ENCODE measurements around the gene KCNJ5. TPM values are rescaled to one million over a fixed set of nuclear protein-coding genes. Genes with fewer than 3 reads are reported as not detected.
A peak's percentile ranks its signal among the peaks of the same experiment; 100 is the strongest.

The KCNJ5 gene
- polyA plus RNA-seq, 2 of the 4 experiments (the other 2 are of a cell fraction), result 0.04 TPM; not detected in 1

- Histone ChIP-seq H3K27ac (no peak overlapping the region), H3K9me3 (no peaks in the 10 kb centered on the region), H3K4me2 (no peak overlapping the region), H3K4me3 (no peak overlapping the region), H3K4me1 (no peaks in the 10 kb centered on the region)
- FAIRE-seq (no peak), DNase-seq (ENCODE audit: low read depth in 1 of 2, low spot score in 1 of 2) (no peak), ATAC-seq (no peak)
- TF ChIP-seq EP300 (IDR thresholded peaks at IDR 0.05), result no peak
- TF ChIP-seq CBX2 (IDR thresholded peaks at IDR 0.05; ENCODE audit: borderline replicate concordance, low read depth), result no peak
- TF ChIP-seq KDM5A (IDR thresholded peaks at IDR 0.05), result no peak
- no peak for TF ChIP-seq MAZ (IDR thresholded peaks at IDR 0.05; ENCODE audit: borderline replicate concordance, low read depth, low read length)
- TF ChIP-seq HOXB5 (CRISPR knock-in tag; IDR thresholded peaks at IDR 0.05), result no peak
- TF ChIP-seq RARB (CRISPR knock-in tag; IDR thresholded peaks at IDR 0.05), result no peak
- no peak for TF ChIP-seq TFCP2L1 (CRISPR knock-in tag; IDR thresholded peaks at IDR 0.05)
- no peak for TF ChIP-seq HDAC2 (IDR thresholded peaks at IDR 0.05)
- POLR2A ChIA-PET, result no interaction called here
- CTCF ChIA-PET, result interaction anchor here (1.1 to 2.1 kb wide), 4 partner anchors 15 to 44 kb away, joined by 3 to 7 read pairs (median 4); partner anchors contain the start of gene TP53AIP1
- WGBS (ENCODE audit: missing lambda C conversion rate), result 40% methylated on average over 5 of the region's 5 CpGs
Observed at GRCh38 chr11:128928400-128928799, 37.2 kb downstream of the KCNJ5 start.

- Histone ChIP-seq H3K27ac (no peak overlapping the region), H3K4me1 (no peaks in the 10 kb centered on the region), H3K4me3 (no peak overlapping the region), H3K4me2 (no peak overlapping the region), H3K9me3 (no peaks in the 10 kb centered on the region)
- no peak for DNase-seq (ENCODE audit: low read depth in 1 of 2, low spot score in 1 of 2)
- ATAC-seq, result peak in 1 of 2 experiments; percentile 23; a peak in 1 of 6 replicates
- ChIA-PET POLR2A (no interaction called here), CTCF (interaction anchor here (1.0 to 2.1 kb wide), 2 partner anchors 27 to 44 kb away, joined by 3 to 6 read pairs; no protein-coding TSS in a partner anchor)
- FAIRE-seq, result no peak
- TF ChIP-seq MYC (IDR thresholded peaks at IDR 0.05; ENCODE audit: borderline replicate concordance, low read length), result no peak
- TF ChIP-seq RCOR1 (IDR thresholded peaks at IDR 0.05; ENCODE audit: low read depth, low read length), result no peak
- no peak for TF ChIP-seq CBX8 (IDR thresholded peaks at IDR 0.05)
- TF ChIP-seq SREBF2 (IDR thresholded peaks at IDR 0.05), result no peak
- TF ChIP-seq JUNB (IDR thresholded peaks at IDR 0.05), result no peak
- TF ChIP-seq MAFK (IDR thresholded peaks at IDR 0.05; ENCODE audit: partially characterized antibody), result no peak
- TF ChIP-seq SMC3 (IDR thresholded peaks at IDR 0.05), result no peak
- TF ChIP-seq KDM1A (IDR thresholded peaks at IDR 0.05; ENCODE audit: low read depth), result no peak
- TF ChIP-seq ATOH8 (CRISPR knock-in tag; IDR thresholded peaks at IDR 0.05; ENCODE audit: low read depth), result no peak
- TF ChIP-seq POLR2A (IDR thresholded peaks at IDR 0.05; ENCODE audit: low read length), result no peak
- TF ChIP-seq ZSCAN20 (CRISPR knock-in tag; IDR thresholded peaks at IDR 0.05), result no peak
- no peak for TF ChIP-seq TFCP2L1 (CRISPR knock-in tag; IDR thresholded peaks at IDR 0.05)
- TF ChIP-seq ELK1 (IDR thresholded peaks at IDR 0.05; ENCODE audit: low read depth, low read length), result no peak
- TF ChIP-seq GATA3 (IDR thresholded peaks at IDR 0.05; ENCODE audit: borderline replicate concordance), result no peak
- 62% methylated on average over 4 of the region's 5 CpGs for whole genome bisulfite sequencing (ENCODE audit: missing lambda C conversion rate)
Observed at GRCh38 chr11:128929468-128929867, 38.3 kb downstream of the KCNJ5 start.

- ATAC-seq (0 out of 6 replicates have a peak, but pooled peaks of 1 of the 2 experiments have one; percentile 15), DNase-seq (ENCODE audit: low read depth in 1 of 2, low spot score in 1 of 2) (no peak), FAIRE-seq (no peak)
- H3K4me3 ChIP-seq, result no peak overlapping the region
- 63% methylated on average over 9 of the region's 12 CpGs for WGBS (ENCODE audit: missing lambda C conversion rate)
- CTCF ChIA-PET, result interaction anchor here (1.0 to 2.1 kb wide), 2 partner anchors 26 to 45 kb away, joined by 3 to 6 read pairs; no protein-coding TSS in a partner anchor
- H3K4me1 ChIP-seq, result no peaks in the 10 kb centered on the region
- POLR2A ChIA-PET, result no interaction called here
- H3K4me2 ChIP-seq, result no peak overlapping the region
- no peaks in the 10 kb centered on the region for H3K9me3 ChIP-seq
- no peak overlapping the region for H3K27ac ChIP-seq
- TF ChIP-seq ELK1 (IDR thresholded peaks at IDR 0.05; ENCODE audit: low read depth, low read length), result no peak
- TF ChIP-seq HES2 (IDR thresholded peaks at IDR 0.05), result no peak
- TF ChIP-seq FOSL2 (IDR thresholded peaks at IDR 0.05), result no peak
- no peak for TF ChIP-seq FOSL2 (CRISPR knock-in tag; IDR thresholded peaks at IDR 0.05)
- no peak for TF ChIP-seq ZNF302 (CRISPR knock-in tag; IDR thresholded peaks at IDR 0.05)
Observed at GRCh38 chr11:128929991-128930390, 38.8 kb downstream of the KCNJ5 start.

Data from A549 (cell line).